SK-N-SH (cell line): ENCODE results near the gene SAA2. TPM values are rescaled to one million over a fixed set of nuclear protein-coding genes. Genes with fewer than 3 reads are reported as not detected.

Experiments
- CTCF ChIA-PET: fragments of 300-600, 350-600 bp; formaldehyde crosslinking; extraction: SDS; loops from one replicate; lab custom pipeline; 2021; lab: Yijun Ruan, JAX
- POLR2A ChIA-PET: fragments of 350-600 bp; sonication (Branson Sonifier 250); formaldehyde crosslinking; extraction: SDS; loops from one replicate; lab custom pipeline; 2020; ENCODE audit warnings: antibody characterized with exemption, inconsistent platforms; lab: Yijun Ruan, JAX
- DNase-seq: peaks from one replicate; pipeline ENCODE4 v3.0.0; 2012
- H2AFZ ChIP-seq: fragments of 200-600 bp; sonication (generic); 2 replicates; pipeline ENCODE4 v1.8.1; 2016; ENCODE audit warnings: antibody characterized with exemption, mild to moderate bottlenecking, low read depth
- H3F3A ChIP-seq: fragments of 200-600 bp; sonication (generic); replicated peaks from 2 replicates; pipeline ENCODE3; 2016; ENCODE audit warnings: antibody characterized with exemption, mild to moderate bottlenecking; ENCODE audit not compliant: insufficient read depth
- H3K27ac ChIP-seq, 2 experiments: fragments of 200-500 bp in 1 of 2; fragments of 200-600 bp in 1 of 2; sonication (Bioruptor generic) in 1 of 2; sonication (generic), shearing (Covaris generic) in 1 of 2; 2 replicates each; pipeline versions ENCODE4 v1.5.1 to v1.6.1; 2014 to 2016; ENCODE audit warnings: low read depth in 2 of 2, inconsistent platforms in 1 of 2, low read length in 1 of 2, mild to moderate bottlenecking in 1 of 2, mixed read lengths in 1 of 2
- H3K27me3 ChIP-seq: fragments of 200-600 bp; sonication (generic), shearing (Covaris generic); 2 replicates; pipeline ENCODE4 v1.6.1; 2016; ENCODE audit warnings: mixed run types; ENCODE audit not compliant: insufficient read depth
- H3K36me3 ChIP-seq, 2 experiments: fragments of 200-500 bp in 1 of 2; fragments of 200-600 bp in 1 of 2; sonication (Bioruptor generic) in 1 of 2; sonication (generic) in 1 of 2; replicated peaks in 1 of 2; 2 replicates each; pipeline versions ENCODE3 to v1.5.1; 2014 to 2016; ENCODE audit warnings: low read length in 1 of 2, mild to moderate bottlenecking in 1 of 2; ENCODE audit not compliant: insufficient read depth in 2 of 2, control insufficient read depth in 1 of 2
- H3K4me1 ChIP-seq, 2 experiments: fragments of 200-500 bp in 1 of 2; fragments of 200-600 bp in 1 of 2; sonication (Bioruptor generic) in 1 of 2; sonication (generic), shearing (Covaris generic) in 1 of 2; 2 replicates each; pipeline versions ENCODE4 v1.5.1 to v1.6.1; 2014 to 2016; ENCODE audit warnings: low read depth in 1 of 2, low read length in 1 of 2, mixed run types in 1 of 2; ENCODE audit not compliant: insufficient read depth in 2 of 2, control insufficient read depth in 1 of 2
- H3K4me2 ChIP-seq: fragments of 200-600 bp; sonication (generic), shearing (Covaris generic); 2 replicates; pipeline ENCODE4 v1.6.1; 2017; ENCODE audit warnings: mixed run types
- H3K4me3 ChIP-seq, 2 experiments: fragments of 200-500 bp in 1 of 2; fragments of 200-600 bp in 1 of 2; sonication (Bioruptor generic) in 1 of 2; sonication (generic), shearing (Covaris generic) in 1 of 2; 2 replicates each; pipeline versions ENCODE4 v1.5.1 to v1.8.1; 2014 to 2016; ENCODE audit warnings: low read depth in 2 of 2, inconsistent platforms in 1 of 2, low read length in 1 of 2, mild to moderate bottlenecking in 1 of 2, mixed read lengths in 1 of 2, moderate library complexity in 1 of 2
- H3K79me2 ChIP-seq: fragments of 200-600 bp; sonication (generic); 2 replicates; pipeline ENCODE4 v1.8.1; 2017; ENCODE audit warnings: mild to moderate bottlenecking; ENCODE audit not compliant: insufficient read depth
- H3K9ac ChIP-seq: fragments of 200-600 bp; sonication (generic); 2 replicates; pipeline ENCODE4 v1.6.1; 2017; ENCODE audit warnings: mixed run types
- H3K9me2 ChIP-seq: fragments of 200-600 bp; sonication (generic); 2 replicates; pipeline ENCODE4 v1.6.1; 2017; ENCODE audit warnings: mixed run types
- H3K9me3 ChIP-seq: fragments of 200-600 bp; sonication (generic); 2 replicates; pipeline ENCODE4 v1.6.1; 2017; ENCODE audit warnings: mixed run types, mild to moderate bottlenecking, moderate library complexity
- H4K20me1 ChIP-seq: fragments of 200-600 bp; sonication (generic); 2 replicates; pipeline ENCODE4 v1.6.1; 2017; ENCODE audit warnings: mild to moderate bottlenecking, mixed run types; ENCODE audit not compliant: insufficient read depth
- EP300 ChIP-seq, 2 experiments: IDR thresholded peaks; 2 replicates each; pipeline versions ENCODE4 v1.4.0 to v1.6.1; 2012; ENCODE audit warnings: borderline replicate concordance in 1 of 2, low read depth in 1 of 2, low read length in 1 of 2
- FOXJ3 ChIP-seq: sonication (generic); formaldehyde crosslinking; IDR thresholded peaks from 2 replicates; pipeline ENCODE4 v1.5.1; 2020; ENCODE audit warnings: mild to moderate bottlenecking, missing genetic modification reagents
- RAD21 ChIP-seq: IDR thresholded peaks from 2 replicates; pipeline ENCODE4 v1.6.1; 2012; ENCODE audit warnings: mild to moderate bottlenecking, low read length
- SIN3A ChIP-seq: IDR thresholded peaks from 2 replicates; pipeline ENCODE4 v1.6.1; 2012; ENCODE audit warnings: low read depth, mild to moderate bottlenecking, low read length, moderate library complexity, borderline replicate concordance
- SMC3 ChIP-seq: IDR thresholded peaks from 2 replicates; pipeline ENCODE4 v1.6.1; 2012; ENCODE audit warnings: low read depth, low read length, improper control_type of control experiment
- TEAD4 ChIP-seq: IDR thresholded peaks from 2 replicates; pipeline ENCODE4 v1.4.0; 2012; ENCODE audit warnings: mild to moderate bottlenecking, borderline replicate concordance; ENCODE audit not compliant: insufficient read depth
- WGBS: methylation state at CpG from one replicate; pipeline ENCODE4 v1.1.6; 2017; ENCODE audit warnings: low lambda C conversion rate; 5-methylcytosine and 5-hydroxymethylcytosine counted together
- polyA plus RNA-seq, 3 experiments: library from polyadenylated mRNA; depleted of rRNA; stranded (reverse); fragments of >200 nt; gene quantifications; 2 replicates each; pipeline ENCODE4 v1.2.3, GENCODE V29; 2012
- TF ChIP-seq, protein P1 (sequence below): IDR thresholded peaks from 2 replicates; pipeline ENCODE4 v1.4.0; 2012; ENCODE audit warnings: low read depth, borderline replicate concordance
- TF ChIP-seq, protein P2 (sequence below): IDR thresholded peaks from 2 replicates; pipeline ENCODE4 v1.6.1; 2012; ENCODE audit warnings: mild to moderate bottlenecking, low read depth, low read length, moderate library complexity
- TF ChIP-seq, protein P3 (sequence below): fragments of 200-600 bp; sonication (generic); IDR thresholded peaks from 2 replicates; pipeline ENCODE4 v1.6.1; 2017; ENCODE audit warnings: antibody characterized with exemption, mild to moderate bottlenecking, moderate library complexity

SAA2 gene
- polyA plus RNA-seq, 1 of the 3 experiments (the other 2 are of a cell fraction) = not detected

DNA sequence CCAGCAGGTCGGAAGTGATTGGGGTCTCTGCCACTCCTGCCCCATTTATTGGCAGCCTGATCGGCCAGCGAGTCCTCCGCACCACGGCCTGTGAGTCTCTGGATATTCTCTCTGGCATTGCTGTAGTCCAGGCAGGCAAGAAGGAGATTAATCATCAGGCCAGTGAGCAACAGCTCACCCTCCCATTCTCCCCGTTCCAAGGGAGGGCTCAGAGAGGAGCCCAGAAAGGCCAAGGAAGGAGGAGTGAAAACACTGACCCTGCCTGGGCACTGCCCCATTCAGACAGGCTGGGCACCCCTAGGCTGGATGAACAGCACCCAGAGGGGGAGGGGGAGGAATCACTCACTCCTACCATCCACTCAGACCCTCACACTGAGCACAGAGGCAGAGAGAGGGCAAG is 3.1 kb downstream of the SAA2 start:
- Histone ChIP-seq H3K4me3 (no peak overlapping the region), H3K4me1 (no peaks in the 10 kb centered on the region), H3K36me3 (no peaks in the 10 kb centered on the region), H3K27me3 (no peaks in the 10 kb centered on the region), H3K9me3 (no peaks in the 10 kb centered on the region), H3K4me2 (no peak overlapping the region), H3K27ac (no peak overlapping the region), H2AFZ (no peak overlapping the region), H3K9me2 (no peaks in the 10 kb centered on the region), H4K20me1 (no peaks in the 10 kb centered on the region), H3K9ac (no peak overlapping the region), H3K79me2 (no peaks in the 10 kb centered on the region), H3F3A (no peaks in the 10 kb centered on the region)
- no peak for DNase-seq
- no peak for TF ChIP-seq TEAD4
- TF ChIP-seq, protein P1, sequence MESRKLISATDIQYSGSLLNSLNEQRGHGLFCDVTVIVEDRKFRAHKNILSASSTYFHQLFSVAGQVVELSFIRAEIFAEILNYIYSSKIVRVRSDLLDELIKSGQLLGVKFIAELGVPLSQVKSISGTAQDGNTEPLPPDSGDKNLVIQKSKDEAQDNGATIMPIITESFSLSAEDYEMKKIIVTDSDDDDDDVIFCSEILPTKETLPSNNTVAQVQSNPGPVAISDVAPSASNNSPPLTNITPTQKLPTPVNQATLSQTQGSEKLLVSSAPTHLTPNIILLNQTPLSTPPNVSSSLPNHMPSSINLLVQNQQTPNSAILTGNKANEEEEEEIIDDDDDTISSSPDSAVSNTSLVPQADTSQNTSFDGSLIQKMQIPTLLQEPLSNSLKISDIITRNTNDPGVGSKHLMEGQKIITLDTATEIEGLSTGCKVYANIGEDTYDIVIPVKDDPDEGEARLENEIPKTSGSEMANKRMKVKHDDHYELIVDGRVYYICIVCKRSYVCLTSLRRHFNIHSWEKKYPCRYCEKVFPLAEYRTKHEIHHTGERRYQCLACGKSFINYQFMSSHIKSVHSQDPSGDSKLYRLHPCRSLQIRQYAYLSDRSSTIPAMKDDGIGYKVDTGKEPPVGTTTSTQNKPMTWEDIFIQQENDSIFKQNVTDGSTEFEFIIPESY = no peak
- TF ChIP-seq FOXJ3 = no peak
- TF ChIP-seq, protein P2, sequence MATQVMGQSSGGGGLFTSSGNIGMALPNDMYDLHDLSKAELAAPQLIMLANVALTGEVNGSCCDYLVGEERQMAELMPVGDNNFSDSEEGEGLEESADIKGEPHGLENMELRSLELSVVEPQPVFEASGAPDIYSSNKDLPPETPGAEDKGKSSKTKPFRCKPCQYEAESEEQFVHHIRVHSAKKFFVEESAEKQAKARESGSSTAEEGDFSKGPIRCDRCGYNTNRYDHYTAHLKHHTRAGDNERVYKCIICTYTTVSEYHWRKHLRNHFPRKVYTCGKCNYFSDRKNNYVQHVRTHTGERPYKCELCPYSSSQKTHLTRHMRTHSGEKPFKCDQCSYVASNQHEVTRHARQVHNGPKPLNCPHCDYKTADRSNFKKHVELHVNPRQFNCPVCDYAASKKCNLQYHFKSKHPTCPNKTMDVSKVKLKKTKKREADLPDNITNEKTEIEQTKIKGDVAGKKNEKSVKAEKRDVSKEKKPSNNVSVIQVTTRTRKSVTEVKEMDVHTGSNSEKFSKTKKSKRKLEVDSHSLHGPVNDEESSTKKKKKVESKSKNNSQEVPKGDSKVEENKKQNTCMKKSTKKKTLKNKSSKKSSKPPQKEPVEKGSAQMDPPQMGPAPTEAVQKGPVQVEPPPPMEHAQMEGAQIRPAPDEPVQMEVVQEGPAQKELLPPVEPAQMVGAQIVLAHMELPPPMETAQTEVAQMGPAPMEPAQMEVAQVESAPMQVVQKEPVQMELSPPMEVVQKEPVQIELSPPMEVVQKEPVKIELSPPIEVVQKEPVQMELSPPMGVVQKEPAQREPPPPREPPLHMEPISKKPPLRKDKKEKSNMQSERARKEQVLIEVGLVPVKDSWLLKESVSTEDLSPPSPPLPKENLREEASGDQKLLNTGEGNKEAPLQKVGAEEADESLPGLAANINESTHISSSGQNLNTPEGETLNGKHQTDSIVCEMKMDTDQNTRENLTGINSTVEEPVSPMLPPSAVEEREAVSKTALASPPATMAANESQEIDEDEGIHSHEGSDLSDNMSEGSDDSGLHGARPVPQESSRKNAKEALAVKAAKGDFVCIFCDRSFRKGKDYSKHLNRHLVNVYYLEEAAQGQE = no peak
- ChIA-PET POLR2A (no interaction called here), CTCF (interaction anchor here (2.3 to 2.7 kb wide), 2 partner anchors 14 to 130 kb away, joined by 13 to 19 read pairs; no protein-coding TSS in a partner anchor)
- WGBS = 61% methylated on average over 6 of the region's 6 CpGs

DNA sequence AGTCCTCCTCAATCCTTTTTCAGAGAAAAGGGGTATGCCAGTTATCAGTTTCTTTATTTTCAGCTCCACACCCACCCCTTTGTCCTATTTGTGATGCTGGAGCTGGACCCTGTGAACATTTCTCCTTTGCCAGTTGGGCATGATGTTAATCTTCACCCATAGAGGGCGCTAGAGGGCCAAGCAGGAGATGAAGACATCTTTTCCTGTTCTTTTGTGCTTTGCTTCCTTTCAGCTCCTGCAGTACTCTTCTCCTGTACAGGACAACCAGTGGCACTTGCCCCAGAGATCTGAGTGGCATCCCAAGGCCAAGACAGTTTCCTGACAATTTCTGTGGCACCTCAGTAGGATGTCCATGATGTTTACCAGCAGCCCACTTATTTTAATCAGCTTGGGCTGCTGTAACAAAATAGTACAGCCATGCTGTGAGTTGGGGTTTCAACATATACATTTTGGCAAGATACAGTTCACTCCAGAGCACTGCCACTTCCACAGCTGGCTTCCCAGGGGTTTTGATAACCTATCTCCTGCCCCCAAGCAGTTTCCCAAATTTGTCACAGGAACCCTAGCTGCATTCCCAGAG is 4.6 kb downstream of the SAA2 start:
- no peak overlapping the region for H3K4me2 ChIP-seq
- no peaks in the 10 kb centered on the region for H3K36me3 ChIP-seq
- no peaks in the 10 kb centered on the region for H3K79me2 ChIP-seq
- no peaks in the 10 kb centered on the region for H4K20me1 ChIP-seq
- no peaks in the 10 kb centered on the region for H3F3A ChIP-seq
- no peaks in the 10 kb centered on the region for H3K9me2 ChIP-seq
- no peaks in the 10 kb centered on the region; the same call in 1 of the 2 replicates for H3K27me3 ChIP-seq
- no peaks in the 10 kb centered on the region for H3K9me3 ChIP-seq
- ChIA-PET CTCF (interaction anchor here (0.6 to 2.7 kb wide), 54 partner anchors 8 to 632 kb away, joined by 3 to 19 read pairs (median 4); partner anchors contain the start of genes IGSF22, SAA1, SAAL1 and TMEM86A), POLR2A (no interaction called here)
- H3K4me1 ChIP-seq = no peaks in the 10 kb centered on the region
- 0% methylated on average over 1 of the region's 1 CpG for WGBS
- no peak overlapping the region for H3K4me3 ChIP-seq
- no peak overlapping the region for H3K27ac ChIP-seq
- H3K9ac ChIP-seq = no peak overlapping the region
- peak; percentile 53 for DNase-seq
- H2AFZ ChIP-seq = peak overlapping the region; percentile 48; the same call in 1 of the 2 replicates
- TF ChIP-seq EP300 (IDR thresholded peaks at IDR 0.05; ENCODE audit: borderline replicate concordance in 1 of 2, low read depth in 1 of 2, low read length in 1 of 2) (no peak), RAD21 (peak; percentile 78), SMC3 (peak; percentile 53), SIN3A (no peak)
- TF ChIP-seq, protein P3, sequence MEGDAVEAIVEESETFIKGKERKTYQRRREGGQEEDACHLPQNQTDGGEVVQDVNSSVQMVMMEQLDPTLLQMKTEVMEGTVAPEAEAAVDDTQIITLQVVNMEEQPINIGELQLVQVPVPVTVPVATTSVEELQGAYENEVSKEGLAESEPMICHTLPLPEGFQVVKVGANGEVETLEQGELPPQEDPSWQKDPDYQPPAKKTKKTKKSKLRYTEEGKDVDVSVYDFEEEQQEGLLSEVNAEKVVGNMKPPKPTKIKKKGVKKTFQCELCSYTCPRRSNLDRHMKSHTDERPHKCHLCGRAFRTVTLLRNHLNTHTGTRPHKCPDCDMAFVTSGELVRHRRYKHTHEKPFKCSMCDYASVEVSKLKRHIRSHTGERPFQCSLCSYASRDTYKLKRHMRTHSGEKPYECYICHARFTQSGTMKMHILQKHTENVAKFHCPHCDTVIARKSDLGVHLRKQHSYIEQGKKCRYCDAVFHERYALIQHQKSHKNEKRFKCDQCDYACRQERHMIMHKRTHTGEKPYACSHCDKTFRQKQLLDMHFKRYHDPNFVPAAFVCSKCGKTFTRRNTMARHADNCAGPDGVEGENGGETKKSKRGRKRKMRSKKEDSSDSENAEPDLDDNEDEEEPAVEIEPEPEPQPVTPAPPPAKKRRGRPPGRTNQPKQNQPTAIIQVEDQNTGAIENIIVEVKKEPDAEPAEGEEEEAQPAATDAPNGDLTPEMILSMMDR = peak; percentile 88
